T-helper 2 cell (primary cell): ENCODE data around the gene KCNQ1.

Source experiments
- DNase-seq, 5 experiments: peaks; one replicate each; pipeline versions ENCODE4 v3.0.0 to v3.0.0-alpha.2; 2012 to 2022

KCNQ1 gene

DNA sequence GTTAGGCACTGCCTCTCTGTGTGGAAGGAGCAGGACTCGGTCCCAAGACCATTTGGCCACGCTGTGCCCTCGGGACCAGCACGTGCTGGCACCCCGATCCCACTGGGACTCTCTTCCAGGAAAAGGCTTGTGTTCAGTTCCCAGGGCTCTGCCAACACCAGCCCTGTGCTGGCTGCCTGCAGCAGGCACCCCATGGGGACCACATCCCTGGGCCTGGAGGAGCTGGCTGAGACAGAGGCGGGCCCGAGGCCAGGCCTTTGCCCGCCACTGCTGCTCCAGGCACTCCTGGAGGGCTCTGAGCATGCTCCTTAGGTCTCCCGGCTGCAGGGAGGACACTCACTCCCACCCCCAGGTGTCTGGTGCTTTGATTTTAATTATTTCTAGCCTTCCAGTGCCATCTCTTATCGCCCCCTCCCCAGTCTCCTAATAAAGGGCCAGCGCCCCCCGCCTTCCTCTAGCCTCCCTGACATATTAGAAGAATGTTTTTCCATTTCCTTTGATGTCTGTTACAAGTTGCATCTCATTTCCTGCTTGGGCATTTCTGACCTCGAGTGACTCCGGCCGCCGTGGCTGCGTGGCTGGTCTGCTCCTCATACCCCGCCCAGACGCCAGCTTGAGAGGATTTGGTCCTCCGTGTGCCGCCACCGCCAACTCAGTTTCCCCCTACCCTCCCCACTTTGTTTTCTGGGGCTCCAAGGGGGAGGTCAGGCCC, 426.3 kb downstream of the KCNQ1 start:
- DNase-seq, result no peak

- no peak for DNase-seq
Measured at GRCh38 chr11:2874963-2875362, 430.2 kb downstream of the KCNQ1 start.

DNA sequence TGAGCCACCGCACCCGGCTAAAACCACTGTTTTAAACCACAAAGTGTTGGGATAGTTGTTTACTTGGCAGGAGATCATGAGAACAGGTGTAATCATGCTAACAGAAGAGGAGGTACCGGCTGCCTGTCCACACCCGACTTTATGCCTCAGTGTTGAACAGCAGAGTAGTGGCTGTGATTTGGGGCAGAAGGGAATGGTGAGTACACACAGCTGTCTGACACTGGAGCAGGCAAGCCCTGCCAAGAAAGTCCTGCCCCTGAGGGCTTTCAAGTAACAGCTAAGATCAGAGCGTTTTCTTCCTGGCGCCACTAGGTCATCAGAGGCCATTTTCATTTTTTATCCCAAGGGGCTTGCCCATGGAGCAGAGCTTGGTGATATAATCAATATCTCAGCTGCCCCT, 432.7 kb downstream of the KCNQ1 start:
- no peak for DNase-seq

DNA sequence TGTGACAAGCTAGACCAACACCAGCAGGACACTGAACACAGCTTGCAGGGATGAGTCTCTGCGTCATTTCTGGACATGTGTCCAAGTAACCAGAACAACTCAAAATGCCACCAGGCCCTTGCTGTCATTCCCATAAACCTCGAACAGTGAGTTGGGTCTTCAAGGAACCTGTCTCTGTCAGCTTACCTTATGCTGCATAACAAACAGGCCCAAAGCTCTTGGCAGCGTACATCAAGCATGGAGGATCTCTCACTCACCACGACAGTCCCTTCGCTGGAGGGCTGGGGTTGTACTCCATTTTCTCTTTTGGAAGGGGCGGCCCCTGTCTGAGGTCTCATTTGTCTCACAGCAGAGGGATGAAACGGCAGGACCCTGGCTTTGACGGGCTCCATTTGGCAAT, 434.0 kb downstream of the KCNQ1 start:
- no peak for DNase-seq

DNA sequence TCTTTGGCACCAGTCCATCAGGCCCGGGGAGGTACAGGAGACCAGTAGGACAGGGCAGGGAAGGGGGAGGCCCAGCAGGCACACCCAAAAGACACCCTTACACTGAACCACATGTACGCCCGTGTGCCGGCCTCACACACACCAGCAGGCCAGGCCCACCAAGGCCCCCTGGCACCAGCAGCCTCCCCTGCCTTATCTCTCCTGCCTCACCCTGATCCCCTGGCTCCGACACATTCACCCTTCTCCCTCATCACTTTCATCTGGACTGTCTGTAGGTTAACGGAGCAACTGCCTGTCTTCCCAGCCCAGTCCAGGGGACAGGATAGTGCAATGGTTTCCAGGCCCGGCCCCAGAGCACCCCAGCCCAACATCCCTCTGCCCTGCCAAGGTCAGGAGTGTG, 435.8 kb downstream of the KCNQ1 start:
- no peak for DNase-seq

GRCh38 chr11:2881076-2881980, 436.5 kb downstream of the KCNQ1 start:
- no peak for DNase-seq

DNA sequence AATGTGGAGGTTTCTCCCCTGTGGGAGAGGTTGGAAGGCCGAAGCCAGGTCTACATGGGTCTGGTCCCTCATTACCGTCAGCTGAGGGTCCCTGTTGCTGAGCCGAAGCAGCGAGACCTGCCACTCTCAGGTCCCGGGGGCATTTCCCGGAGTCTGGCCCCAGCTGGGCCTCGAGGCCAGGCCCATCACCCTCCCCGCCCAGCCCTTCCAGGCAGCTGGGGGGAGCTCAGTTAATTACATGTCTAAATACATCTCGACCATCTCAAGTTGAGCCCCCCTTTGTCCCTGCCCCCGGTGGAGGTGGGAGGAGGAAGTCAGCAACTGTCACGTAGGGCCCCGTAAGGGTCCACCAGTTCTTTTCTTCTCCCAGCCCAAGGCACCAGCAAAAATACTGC, 437.2 kb downstream of the KCNQ1 start:
- no peak for DNase-seq

DNA sequence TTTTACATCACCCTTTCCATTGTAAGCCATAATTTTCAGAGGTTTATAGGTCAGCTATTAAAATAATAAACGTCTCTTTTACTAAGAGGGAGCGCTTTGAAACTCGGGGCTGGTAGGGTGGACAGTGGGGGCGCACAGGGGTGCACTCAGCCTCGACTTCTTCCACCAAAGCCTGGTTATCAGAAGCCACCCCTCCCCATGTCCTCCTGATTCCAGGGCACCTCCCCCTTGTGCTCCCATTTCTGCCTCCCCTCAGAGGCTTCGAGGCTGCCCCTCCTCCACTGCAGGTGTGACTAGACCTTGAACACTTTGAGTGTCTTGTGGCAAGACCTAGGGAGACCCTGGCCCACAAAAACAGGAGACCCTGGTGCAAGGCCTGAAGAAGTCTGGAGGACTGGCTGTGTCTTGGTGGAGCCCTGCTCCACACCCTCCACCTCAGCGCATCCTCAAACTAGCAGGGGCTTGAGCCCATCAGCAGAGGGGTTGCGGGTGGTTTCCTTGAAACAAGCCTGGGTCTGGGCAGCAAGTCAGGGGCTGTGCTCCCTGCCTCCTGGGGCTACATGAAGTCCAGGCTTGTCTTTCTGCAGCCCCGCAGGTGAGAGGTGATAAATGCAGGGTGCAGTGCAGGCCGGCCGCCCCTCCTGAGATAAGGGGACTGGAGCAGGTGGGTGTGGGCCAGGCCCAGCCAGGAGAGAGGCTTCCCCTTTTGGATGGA, 437.7 kb downstream of the KCNQ1 start:
- no peak for DNase-seq

DNA sequence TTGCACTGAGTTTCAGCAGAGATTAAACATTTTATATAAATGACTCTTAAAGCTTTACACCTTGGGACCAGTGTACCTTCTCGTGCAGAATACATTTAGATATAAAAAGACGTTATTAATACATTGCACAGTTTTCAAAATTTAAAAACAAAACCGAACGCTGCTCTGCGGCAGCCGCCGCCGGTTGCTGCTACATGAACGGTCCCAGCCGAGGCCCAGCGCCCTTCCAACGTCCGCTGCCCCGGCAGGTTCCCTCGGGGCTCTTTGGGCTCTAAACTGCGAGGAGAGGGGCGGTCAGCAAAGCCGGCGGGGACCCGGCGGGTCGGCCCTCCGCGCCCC, 438.8 kb downstream of the KCNQ1 start:
- no peak for DNase-seq

DNA sequence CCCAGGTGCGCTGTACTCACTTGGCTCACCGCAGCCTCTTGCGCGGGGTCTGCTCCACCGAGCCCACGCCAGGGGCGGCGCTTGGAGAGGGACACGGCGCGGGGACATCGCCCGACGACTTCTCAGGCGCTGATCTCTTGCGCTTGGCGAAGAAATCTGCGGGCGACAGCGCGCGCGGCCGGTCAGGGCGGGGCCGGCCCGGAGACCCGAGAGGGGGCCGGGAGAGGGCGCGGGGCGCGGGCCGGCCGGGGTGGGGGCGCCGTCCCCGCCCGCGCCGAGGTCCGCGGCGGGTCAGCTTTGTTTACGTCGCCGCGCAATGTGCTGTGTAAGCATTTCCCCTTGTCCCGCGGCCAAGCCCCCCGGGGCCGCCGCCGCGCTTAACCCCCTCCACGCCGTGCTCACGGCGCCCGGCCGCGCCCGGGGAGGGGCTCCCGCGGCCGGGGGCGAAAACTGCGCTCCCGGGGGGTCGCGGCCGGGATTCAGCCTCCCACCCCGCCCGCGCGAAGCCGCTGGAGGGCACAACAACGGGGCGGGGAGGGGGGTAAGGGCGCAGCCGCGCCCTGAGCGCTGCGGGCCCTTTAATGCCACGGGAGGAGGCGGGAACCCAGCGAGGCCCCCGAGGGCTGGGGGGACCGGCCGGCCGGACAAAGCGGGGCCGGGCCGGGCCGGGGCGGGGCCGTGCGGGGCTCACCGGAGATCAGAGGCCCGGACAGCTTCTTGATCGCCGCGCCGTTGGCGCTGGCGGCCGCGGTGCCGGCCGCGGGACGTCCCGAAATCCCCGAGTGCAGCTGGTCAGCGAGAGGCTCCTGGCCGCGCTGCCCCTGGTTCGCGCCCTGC, 439.4 kb downstream of the KCNQ1 start:
- DNase-seq, result no peak

GRCh38 chr11:2885017-2885677, 440.3 kb downstream of the KCNQ1 start:
- peak in 2 of 5 experiments; percentile 25 to 37 for DNase-seq

- DNase-seq, result peak; percentile 64 to 89 (median 79)
Measured at GRCh38 chr11:2885678-2886081, 440.9 kb downstream of the KCNQ1 start, which contains the start of gene CDKN1C. TSS of gene CDKN1C (minus strand) at chr11:2885775. CDS start at chr11:2885456, 319 bp downstream.

- DNase-seq, result peak in 1 of 5 experiments; percentile 45
Measured at GRCh38 chr11:2886191-2886894, 441.5 kb downstream of the KCNQ1 start.

DNA sequence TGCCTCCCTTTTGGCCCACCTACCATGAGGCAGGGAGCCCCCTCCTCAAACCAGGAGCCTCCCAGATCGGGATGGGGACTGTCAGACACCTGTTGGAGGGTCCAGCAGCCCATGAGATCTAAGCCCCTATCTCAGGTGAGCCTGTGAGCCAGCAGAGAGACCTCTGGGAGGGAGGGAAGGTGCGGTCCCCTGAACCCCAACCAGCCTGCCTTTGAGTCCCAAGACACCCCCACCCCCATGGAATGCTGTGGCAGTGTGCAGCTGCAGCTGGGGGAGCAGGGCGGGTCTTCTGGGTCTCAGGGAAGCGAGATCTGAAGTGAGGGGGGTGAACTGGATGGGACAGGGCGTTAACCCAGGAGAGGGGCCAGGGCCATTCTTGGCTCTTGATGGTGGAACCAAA, 442.1 kb downstream of the KCNQ1 start:
- DNase-seq, result no peak

DNA sequence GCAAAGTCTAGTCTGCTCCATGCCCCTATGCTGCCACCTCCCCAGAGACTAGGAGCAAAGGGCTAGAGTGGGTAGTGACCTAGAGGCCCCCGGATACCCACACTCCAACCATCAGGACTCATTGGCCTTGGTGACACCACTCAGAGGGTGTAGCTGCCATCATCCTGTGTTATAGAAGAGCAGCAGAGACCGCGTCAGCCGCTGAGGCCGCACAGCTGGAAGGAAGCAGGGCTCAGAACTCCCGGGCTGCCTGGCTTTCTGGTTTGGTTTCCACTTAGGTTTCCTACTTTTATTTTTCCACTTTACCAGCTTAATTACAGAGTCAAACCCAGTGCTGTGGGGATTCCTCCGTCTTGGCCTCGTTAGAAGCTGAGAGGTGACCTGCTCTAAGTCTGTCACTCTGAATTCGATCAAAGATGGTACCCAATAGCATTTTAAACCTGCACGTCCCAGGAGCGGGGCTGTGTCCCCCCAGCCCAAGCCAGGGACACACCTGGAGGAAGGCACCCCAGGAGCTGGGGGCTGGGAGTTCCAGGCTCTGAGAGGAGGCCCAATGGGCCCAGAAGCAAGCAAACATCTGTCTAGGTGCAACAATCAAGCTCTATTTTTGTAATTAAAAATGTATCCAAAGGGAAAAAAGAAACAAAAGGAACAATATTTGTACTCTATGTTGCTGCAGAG, 442.8 kb downstream of the KCNQ1 start:
- DNase-seq, result no peak

DNA sequence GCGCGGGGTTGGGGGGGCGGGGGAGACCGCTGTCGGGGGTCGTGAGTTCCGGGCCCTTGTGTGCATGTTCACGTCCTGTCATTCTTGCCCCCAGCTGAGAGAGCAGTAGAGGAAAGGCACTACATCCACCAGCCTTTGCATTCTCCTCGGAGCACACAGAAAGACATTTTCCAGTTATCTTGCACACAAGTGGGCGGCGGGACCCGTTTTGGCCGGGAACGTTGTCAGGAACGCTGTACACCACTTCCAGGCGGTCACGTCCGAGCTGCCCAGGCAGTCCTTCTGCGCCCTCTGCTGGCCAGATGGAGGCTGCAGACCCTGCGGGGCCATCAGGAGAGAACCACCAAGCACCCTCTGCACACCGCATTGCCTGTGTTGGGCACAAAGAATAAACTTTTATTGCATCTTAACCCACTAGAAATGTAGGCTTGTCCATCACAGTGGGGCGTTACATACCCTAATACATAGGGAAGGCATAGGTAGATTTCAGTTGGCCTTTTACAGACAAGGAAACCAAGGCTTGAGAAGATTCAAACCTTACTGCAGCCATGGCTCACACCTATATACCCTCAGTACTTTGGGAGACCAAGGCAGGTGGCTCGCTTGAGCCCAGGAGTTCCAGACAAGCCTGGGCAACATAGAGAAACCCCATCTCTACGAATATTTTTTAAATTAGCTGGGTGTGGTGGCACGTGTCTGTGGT, 443.6 kb downstream of the KCNQ1 start:
- DNase-seq, result peak; percentile 61 to 81 (median 76)

- DNase-seq, result no peak
Measured at GRCh38 chr11:2889362-2890273, 444.8 kb downstream of the KCNQ1 start.

GRCh38 chr11:2890466-2891294, 445.9 kb downstream of the KCNQ1 start:
- DNase-seq, result no peak
